ENCODE results near the gene ZBP1. TPM values are rescaled to one million over a fixed set of nuclear protein-coding genes. Genes with fewer than 3 reads are reported as not detected.

Gene ZBP1
- total and polyA plus RNA-seq, 5 donors from 2014 or later, result 12.4 to 67.0 (median 24.8) TPM

DNA sequence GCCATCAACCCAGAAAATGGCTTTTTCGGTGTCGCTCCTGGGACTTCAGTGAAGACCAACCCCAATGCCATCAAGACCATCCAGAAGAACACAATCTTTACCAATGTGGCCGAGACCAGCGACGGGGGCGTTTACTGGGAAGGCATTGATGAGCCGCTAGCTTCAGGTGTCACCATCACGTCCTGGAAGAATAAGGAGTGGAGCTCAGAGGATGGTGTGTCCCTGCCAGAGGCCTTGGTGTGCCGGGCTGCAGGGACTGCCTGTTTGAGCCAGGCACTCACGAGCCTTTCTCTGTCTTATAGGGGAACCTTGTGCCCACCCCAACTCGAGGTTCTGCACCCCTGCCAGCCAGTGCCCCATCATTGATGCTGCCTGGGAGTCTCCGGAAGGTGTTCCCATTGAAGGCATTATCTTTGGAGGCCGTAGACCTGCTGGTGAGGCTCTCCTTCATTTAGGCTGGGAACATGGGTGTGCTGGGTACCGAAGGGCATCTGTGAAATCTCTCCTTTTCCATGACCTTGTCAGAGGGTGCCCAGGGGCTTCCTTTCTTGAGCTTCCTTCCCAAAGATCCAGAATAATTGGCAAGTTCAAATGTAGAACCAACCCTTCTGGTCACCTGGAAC lies 55.9 kb downstream of the ZBP1 start:
- no peak for ATAC-seq (ENCODE audit: low read depth in 2 of 2)
- Mint-ChIP-seq H3K9me3 (no peaks in the 10 kb centered on the region), H3K4me3 (no peak overlapping the region), H3K27ac (no peak overlapping the region), H3K27me3 (peaks cover 6% of the 10 kb centered on the region), H3K36me3 (no peaks in the 10 kb centered on the region), H3K4me1 (no peaks in the 10 kb centered on the region)
- Histone ChIP-seq H3K4me1 (ENCODE audit: control insufficient read depth, insufficient read depth, low read length, poor library complexity, severe bottlenecking) (no peaks in the 10 kb centered on the region), H3K27me3 (ENCODE audit: control insufficient read depth, insufficient read depth, low read length) (no peaks in the 10 kb centered on the region), H3K27ac (ENCODE audit: insufficient read depth, low read length, poor library complexity, severe bottlenecking) (no peak overlapping the region), H3K4me3 (ENCODE audit: low read depth, low read length) (no peak overlapping the region), H3K9me3 (ENCODE audit: control insufficient read depth in 2 of 2, low read length in 2 of 2) (no peaks in the 10 kb centered on the region), H3K36me3 (ENCODE audit: control insufficient read depth, insufficient read depth, low read length) (no peaks in the 10 kb centered on the region)
- DNase-seq, result no peak

DNA sequence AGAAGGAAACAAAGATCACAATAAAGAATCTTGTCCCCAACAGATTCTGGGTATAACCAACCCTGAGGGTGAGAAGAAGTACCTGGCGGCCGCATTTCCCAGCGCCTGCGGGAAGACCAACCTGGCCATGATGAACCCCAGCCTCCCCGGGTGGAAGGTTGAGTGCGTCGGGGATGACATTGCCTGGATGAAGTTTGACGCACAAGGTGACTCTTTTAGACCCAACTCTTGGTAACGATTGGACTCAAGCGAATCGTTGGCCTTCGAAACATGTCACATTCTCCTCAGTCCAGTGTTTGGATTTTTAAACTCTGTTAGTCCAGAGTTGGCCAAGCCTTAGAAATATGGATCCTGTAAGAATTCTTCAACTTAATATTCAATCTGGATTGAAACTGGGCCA lies 56.7 kb downstream of the ZBP1 start:
- Mint-ChIP-seq H3K27ac (no peak overlapping the region), H3K27me3 (peaks cover 6% of the 10 kb centered on the region), H3K9me3 (no peaks in the 10 kb centered on the region), H3K36me3 (no peaks in the 10 kb centered on the region), H3K4me1 (no peaks in the 10 kb centered on the region), H3K4me3 (no peak overlapping the region)
- no peak for DNase-seq
- Histone ChIP-seq H3K4me1 (ENCODE audit: control insufficient read depth, insufficient read depth, low read length, poor library complexity, severe bottlenecking) (no peaks in the 10 kb centered on the region), H3K27ac (ENCODE audit: insufficient read depth, low read length, poor library complexity, severe bottlenecking) (no peak overlapping the region), H3K4me3 (ENCODE audit: low read depth, low read length) (no peak overlapping the region), H3K9me3 (ENCODE audit: control insufficient read depth in 2 of 2, low read length in 2 of 2) (no peaks in the 10 kb centered on the region), H3K36me3 (ENCODE audit: control insufficient read depth, insufficient read depth, low read length) (no peaks in the 10 kb centered on the region), H3K27me3 (ENCODE audit: control insufficient read depth, insufficient read depth, low read length) (no peaks in the 10 kb centered on the region)
- no peak for ATAC-seq (ENCODE audit: low read depth in 2 of 2)

DNA sequence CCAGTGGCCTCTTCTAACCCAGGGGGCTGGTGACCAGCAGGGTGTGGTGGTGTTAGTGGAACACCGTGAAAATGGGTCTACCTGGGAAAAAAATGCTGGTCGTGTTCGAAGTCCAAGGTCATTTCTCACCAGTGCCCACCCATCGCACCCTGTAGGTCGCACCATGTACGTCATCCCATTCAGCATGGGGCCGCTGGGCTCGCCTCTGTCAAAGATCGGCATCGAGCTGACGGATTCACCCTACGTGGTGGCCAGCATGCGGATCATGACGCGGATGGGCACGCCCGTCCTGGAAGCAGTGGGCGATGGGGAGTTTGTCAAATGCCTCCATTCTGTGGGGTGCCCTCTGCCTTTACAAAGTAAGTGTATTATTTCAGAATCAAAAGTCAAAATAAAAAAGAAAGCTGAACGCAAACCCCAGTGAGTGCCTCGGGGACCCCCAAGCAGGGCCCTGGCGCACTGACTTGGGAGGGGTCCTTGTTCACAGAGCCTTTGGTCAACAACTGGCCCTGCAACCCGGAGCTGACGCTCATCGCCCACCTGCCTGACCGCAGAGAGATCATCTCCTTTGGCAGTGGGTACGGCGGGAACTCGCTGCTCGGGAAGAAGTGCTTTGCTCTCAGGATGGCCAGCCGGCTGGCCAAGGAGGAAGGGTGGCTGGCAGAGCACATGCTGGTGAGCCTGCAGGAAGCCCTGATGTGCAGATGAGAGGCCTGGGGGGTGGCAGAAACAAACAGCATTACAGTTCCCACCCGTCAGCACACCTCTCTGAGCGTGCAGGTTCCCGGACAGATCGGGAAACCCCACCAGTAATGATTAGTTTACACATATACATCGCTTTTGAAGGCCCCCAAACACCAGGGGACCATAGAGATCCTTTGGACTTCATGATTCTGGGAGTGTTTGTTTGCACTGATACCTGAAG lies 57.4 kb downstream of the ZBP1 start:
- H3K36me3 ChIP-seq (ENCODE audit: control insufficient read depth, insufficient read depth, low read length), result no peaks in the 10 kb centered on the region
- Mint-ChIP-seq H3K9me3 (no peaks in the 10 kb centered on the region), H3K4me1 (no peaks in the 10 kb centered on the region), H3K36me3 (no peaks in the 10 kb centered on the region), H3K27ac (no peak overlapping the region), H3K4me3 (no peak overlapping the region), H3K27me3 (peaks cover 6% of the 10 kb centered on the region)
- H3K4me3 ChIP-seq (ENCODE audit: low read depth, low read length), result no peak overlapping the region
- DNase-seq (no peak), ATAC-seq (ENCODE audit: low read depth in 2 of 2) (no peak)
- H3K27me3 ChIP-seq (ENCODE audit: control insufficient read depth, insufficient read depth, low read length), result no peaks in the 10 kb centered on the region
- H3K9me3 ChIP-seq (ENCODE audit: control insufficient read depth in 2 of 2, low read length in 2 of 2), result no peaks in the 10 kb centered on the region
- H3K27ac ChIP-seq (ENCODE audit: insufficient read depth, low read length, poor library complexity, severe bottlenecking), result no peak overlapping the region
- H3K4me1 ChIP-seq (ENCODE audit: control insufficient read depth, insufficient read depth, low read length, poor library complexity, severe bottlenecking), result no peaks in the 10 kb centered on the region

DNA sequence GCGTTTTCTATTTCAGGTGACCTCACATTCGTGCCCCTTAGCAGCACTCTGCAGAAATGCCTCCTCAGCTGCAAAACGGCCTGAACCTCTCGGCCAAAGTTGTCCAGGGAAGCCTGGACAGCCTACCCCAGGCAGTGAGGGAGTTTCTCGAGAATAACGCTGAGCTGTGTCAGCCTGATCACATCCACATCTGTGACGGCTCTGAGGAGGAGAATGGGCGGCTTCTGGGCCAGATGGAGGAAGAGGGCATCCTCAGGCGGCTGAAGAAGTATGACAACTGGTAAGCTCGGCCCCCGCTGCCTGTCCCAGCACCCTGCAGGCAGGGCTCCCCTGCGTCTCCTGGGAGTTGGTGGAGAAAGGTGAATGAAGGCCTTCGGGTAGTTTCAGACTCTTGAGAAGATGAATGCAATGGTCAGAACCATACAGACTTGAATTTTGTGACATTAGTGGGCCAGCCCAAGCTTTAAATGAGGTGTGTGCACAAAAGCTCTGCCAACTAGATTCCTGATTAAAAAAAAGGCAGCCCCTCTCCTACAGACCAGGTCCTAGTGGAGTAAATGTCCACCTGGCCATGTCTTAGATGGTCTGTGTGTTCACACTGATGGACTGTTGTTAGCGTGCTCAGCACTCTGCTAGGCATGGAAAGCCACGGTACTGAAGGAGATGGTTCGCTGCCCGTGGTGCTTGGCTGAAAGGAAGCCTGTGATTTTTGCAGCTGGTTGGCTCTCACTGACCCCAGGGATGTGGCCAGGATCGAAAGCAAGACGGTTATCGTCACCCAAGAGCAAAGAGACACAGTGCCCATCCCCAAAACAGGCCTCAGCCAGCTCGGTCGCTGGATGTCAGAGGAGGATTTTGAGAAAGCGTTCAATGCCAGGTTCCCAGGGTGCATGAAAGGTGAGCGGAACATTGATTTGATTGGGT lies 58.6 kb downstream of the ZBP1 start:
- no peaks in the 10 kb centered on the region for H3K36me3 Mint-ChIP-seq
- H3K27me3 ChIP-seq (ENCODE audit: control insufficient read depth, insufficient read depth, low read length), result no peaks in the 10 kb centered on the region
- no peak overlapping the region for H3K27ac Mint-ChIP-seq
- DNase-seq (no peak), ATAC-seq (ENCODE audit: low read depth in 2 of 2) (no peak)
- H3K9me3 ChIP-seq (ENCODE audit: control insufficient read depth in 2 of 2, low read length in 2 of 2), result no peaks in the 10 kb centered on the region
- H3K4me1 Mint-ChIP-seq, result no peaks in the 10 kb centered on the region
- H3K4me3 Mint-ChIP-seq, result no peak overlapping the region
- H3K27me3 Mint-ChIP-seq, result peaks cover 6% of the 10 kb centered on the region
- H3K9me3 Mint-ChIP-seq, result no peaks in the 10 kb centered on the region
- H3K27ac ChIP-seq (ENCODE audit: insufficient read depth, low read length, poor library complexity, severe bottlenecking), result no peak overlapping the region
- no peaks in the 10 kb centered on the region for H3K4me1 ChIP-seq (ENCODE audit: control insufficient read depth, insufficient read depth, low read length, poor library complexity, severe bottlenecking)
- no peaks in the 10 kb centered on the region for H3K36me3 ChIP-seq (ENCODE audit: control insufficient read depth, insufficient read depth, low read length)
- no peak overlapping the region for H3K4me3 ChIP-seq (ENCODE audit: low read depth, low read length)

DNA sequence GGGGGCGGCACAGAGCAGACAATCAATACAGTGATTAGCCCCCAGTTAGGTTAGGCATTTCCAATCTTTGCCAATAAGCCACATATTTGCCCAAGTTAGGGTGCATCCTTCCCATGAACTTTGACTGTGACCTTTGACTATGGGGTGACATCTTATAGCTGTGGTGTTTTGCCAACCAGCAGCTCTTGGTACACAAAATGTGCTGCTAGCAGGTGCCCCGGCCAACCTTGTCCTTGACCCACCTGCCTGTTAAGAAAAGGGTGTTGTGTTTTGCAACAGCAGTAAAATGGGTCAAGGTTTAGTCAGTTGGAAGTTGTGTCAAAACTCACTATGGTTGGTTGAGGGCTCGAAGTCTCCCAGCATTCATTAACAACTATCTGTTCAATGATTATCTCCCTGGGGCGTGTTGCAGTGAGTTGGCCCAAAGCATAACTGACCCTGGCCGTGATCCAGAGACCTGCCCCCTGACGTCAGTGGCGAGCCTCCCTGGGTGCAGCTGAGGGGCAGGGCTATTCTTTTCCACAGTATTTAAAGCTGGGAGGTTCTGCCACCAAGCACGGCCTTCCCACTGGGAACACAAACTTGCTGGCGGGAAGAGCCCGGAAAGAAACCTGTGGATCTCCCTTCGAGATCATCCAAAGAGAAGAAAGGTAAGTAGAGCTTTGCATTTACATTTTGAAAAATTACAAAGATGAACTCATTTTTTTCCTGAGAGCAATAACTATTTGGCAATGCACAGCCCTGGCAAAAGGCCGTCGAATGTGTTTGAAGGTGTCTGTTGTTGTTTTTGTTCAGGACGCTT lies 59.5 kb downstream of the ZBP1 start, which contains the start of gene PCK1:
Gene PCK1 (plus strand): TSS at position 557 of the 802 bp plus-strand sequence. CDS start 302 bp downstream, outside the sequence.
- Mint-ChIP-seq H3K9me3 (no peaks in the 10 kb centered on the region), H3K27ac (no peak within 1 kb of the TSS), H3K36me3 (no peaks in the 10 kb centered on the region), H3K27me3 (peaks cover 6% of the 10 kb centered on the region), H3K4me3 (no peak within 1 kb of the TSS), H3K4me1 (no peaks in the 10 kb centered on the region)
- no peaks in the 10 kb centered on the region for H3K4me1 ChIP-seq (ENCODE audit: control insufficient read depth, insufficient read depth, low read length, poor library complexity, severe bottlenecking)
- no peaks in the 10 kb centered on the region for H3K9me3 ChIP-seq (ENCODE audit: control insufficient read depth in 2 of 2, low read length in 2 of 2)
- no peak within 1 kb of the TSS for H3K27ac ChIP-seq (ENCODE audit: insufficient read depth, low read length, poor library complexity, severe bottlenecking)
- DNase-seq, result no peak
- H3K4me3 ChIP-seq (ENCODE audit: low read depth, low read length), result no peak within 1 kb of the TSS
- ATAC-seq (ENCODE audit: low read depth in 2 of 2), result no peak
- no peaks in the 10 kb centered on the region for H3K36me3 ChIP-seq (ENCODE audit: control insufficient read depth, insufficient read depth, low read length)
- peaks cover 1% of the 10 kb centered on the region for H3K27me3 ChIP-seq (ENCODE audit: control insufficient read depth, insufficient read depth, low read length)

DNA sequence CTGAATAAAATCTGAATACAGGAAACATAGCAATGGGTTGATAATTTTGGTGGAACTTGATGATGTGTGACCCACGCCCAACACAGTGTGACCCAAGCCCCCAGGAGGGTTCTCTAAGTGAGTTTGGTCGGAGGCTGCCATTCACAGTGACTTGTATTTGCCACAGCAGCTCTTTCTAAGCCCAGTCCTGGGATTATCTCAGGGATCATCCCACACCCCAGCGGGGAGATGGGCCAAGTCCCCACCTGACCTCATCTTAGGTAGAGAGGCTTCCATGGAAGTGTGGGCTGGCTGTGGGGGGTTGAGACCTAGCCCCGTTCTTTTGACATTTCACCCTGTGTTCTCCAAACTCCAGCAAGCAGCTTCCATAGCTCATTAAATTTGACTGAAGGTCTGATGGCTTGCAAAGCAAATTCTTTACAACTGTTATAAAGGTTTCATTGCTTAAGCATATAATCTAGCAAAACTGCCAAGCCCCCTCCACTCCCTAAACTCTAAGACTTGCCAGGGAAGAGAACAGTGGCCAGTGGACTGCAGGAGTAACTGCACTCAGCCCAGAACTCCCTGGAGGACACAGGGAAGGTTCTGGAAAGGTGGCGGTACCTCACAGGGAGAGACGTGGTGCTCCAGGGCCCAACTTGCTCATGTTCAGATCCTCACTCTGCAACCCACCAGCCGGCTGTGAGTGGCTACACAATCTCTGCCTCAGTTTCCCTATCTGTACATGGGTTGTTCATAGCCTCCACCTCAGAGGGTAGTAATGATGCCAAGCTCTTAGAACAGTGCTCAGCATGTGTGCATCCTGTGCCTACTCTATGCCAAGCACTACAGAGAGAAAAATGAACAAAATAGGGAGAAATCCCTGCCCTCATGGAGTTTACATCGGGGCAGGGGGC lies 60.3 kb downstream of the ZBP1 start:
- no peaks in the 10 kb centered on the region for H3K36me3 Mint-ChIP-seq
- H3K4me1 Mint-ChIP-seq, result no peaks in the 10 kb centered on the region
- no peaks in the 10 kb centered on the region for H3K9me3 Mint-ChIP-seq
- DNase-seq, result no peak
- no peak overlapping the region for H3K4me3 Mint-ChIP-seq
- ATAC-seq (ENCODE audit: low read depth in 2 of 2), result no peak
- Histone ChIP-seq H3K27ac (ENCODE audit: insufficient read depth, low read length, poor library complexity, severe bottlenecking) (no peak overlapping the region), H3K36me3 (ENCODE audit: control insufficient read depth, insufficient read depth, low read length) (no peaks in the 10 kb centered on the region), H3K9me3 (ENCODE audit: control insufficient read depth in 2 of 2, low read length in 2 of 2) (no peaks in the 10 kb centered on the region), H3K27me3 (ENCODE audit: control insufficient read depth, insufficient read depth, low read length) (peaks cover 2% of the 10 kb centered on the region), H3K4me1 (ENCODE audit: control insufficient read depth, insufficient read depth, low read length, poor library complexity, severe bottlenecking) (no peaks in the 10 kb centered on the region), H3K4me3 (ENCODE audit: low read depth, low read length) (no peak overlapping the region)
- peaks cover under 1% of the 10 kb centered on the region for H3K27me3 Mint-ChIP-seq
- H3K27ac Mint-ChIP-seq, result no peak overlapping the region

Measured in CD4-positive, CD25-positive, alpha-beta regulatory T cell (primary cell).